GM18526 (cell line): ENCODE measurements around the gene VPS26A.

ENCODE experiments used
- POLR2A ChIP-seq: IDR thresholded peaks from 3 replicates; pipeline ENCODE4 v1.6.1; 2011; ENCODE audit not compliant: insufficient read length; ENCODE audit errors: extremely low read depth

The VPS26A gene

GRCh38 chr10:69123747-69124562 lies at the start of gene VPS26A:
VPS26A (plus strand) TSS chr10:69124178; CDS start chr10:69124278, 100 bp downstream.
- TF ChIP-seq POLR2A: peak; percentile 88

- no peak for TF ChIP-seq POLR2A
Observed at GRCh38 chr10:69074532-69074931, 49.4 kb upstream of the VPS26A start.

- no peak for TF ChIP-seq POLR2A
Observed at GRCh38 chr10:69075431-69075830, 48.5 kb upstream of the VPS26A start.

- no peak for TF ChIP-seq POLR2A
Observed at GRCh38 chr10:69078311-69078710, 45.7 kb upstream of the VPS26A start.

GRCh38 chr10:69080226-69080625 lies 43.8 kb upstream of the VPS26A start:
- no peak for TF ChIP-seq POLR2A

- TF ChIP-seq POLR2A: no peak
Observed at GRCh38 chr10:69086001-69086509, 37.9 kb upstream of the VPS26A start.

- peak; percentile 95 for TF ChIP-seq POLR2A
Observed at GRCh38 chr10:69087590-69088470, 36.1 kb upstream of the VPS26A start, which contains the start of gene SRGN. SRGN (plus strand) TSS chr10:69088103; CDS start chr10:69088158, 55 bp downstream.

GRCh38 chr10:69088471-69088769 lies 35.6 kb upstream of the VPS26A start:
- TF ChIP-seq POLR2A: no peak

GRCh38 chr10:69088801-69089501 lies 35.0 kb upstream of the VPS26A start:
- TF ChIP-seq POLR2A: no peak

- no peak for TF ChIP-seq POLR2A
Observed at GRCh38 chr10:69089638-69090599, 34.1 kb upstream of the VPS26A start.

GRCh38 chr10:69090685-69091084 lies 33.3 kb upstream of the VPS26A start:
- no peak for TF ChIP-seq POLR2A

GRCh38 chr10:69091143-69091651 lies 32.8 kb upstream of the VPS26A start:
- TF ChIP-seq POLR2A: no peak

- TF ChIP-seq POLR2A: no peak
Observed at GRCh38 chr10:69092959-69093850, 30.8 kb upstream of the VPS26A start.
